Measurements from ENCODE around the gene GLYATL3.

Gene GLYATL3

DNA sequence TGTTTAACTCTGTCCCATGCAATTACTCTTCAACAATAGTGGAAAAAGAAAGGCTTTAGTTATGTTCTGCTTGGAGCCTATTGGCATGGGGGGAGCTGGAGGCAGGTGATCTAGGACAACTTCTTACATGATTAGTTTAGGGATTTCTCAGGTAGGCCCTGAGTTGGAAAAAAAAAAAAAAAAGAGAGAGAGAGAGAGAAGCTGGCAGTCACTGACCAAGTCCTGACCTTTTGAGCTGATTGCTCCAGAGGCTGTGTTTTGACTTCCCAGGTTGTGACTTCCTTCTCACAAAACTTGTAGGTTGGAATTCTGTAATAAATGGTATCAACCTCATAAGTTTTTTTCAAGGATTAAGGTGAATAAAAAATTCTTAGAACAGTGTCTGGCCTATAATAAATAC lies 58.5 kb downstream of the GLYATL3 start:
- H3K4me3 ChIP-seq (replicated peaks in 1 of 2; ENCODE audit: low read depth in 2 of 2, low read length in 2 of 2): no peak overlapping the region
- TF ChIP-seq, protein P1, sequence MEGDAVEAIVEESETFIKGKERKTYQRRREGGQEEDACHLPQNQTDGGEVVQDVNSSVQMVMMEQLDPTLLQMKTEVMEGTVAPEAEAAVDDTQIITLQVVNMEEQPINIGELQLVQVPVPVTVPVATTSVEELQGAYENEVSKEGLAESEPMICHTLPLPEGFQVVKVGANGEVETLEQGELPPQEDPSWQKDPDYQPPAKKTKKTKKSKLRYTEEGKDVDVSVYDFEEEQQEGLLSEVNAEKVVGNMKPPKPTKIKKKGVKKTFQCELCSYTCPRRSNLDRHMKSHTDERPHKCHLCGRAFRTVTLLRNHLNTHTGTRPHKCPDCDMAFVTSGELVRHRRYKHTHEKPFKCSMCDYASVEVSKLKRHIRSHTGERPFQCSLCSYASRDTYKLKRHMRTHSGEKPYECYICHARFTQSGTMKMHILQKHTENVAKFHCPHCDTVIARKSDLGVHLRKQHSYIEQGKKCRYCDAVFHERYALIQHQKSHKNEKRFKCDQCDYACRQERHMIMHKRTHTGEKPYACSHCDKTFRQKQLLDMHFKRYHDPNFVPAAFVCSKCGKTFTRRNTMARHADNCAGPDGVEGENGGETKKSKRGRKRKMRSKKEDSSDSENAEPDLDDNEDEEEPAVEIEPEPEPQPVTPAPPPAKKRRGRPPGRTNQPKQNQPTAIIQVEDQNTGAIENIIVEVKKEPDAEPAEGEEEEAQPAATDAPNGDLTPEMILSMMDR (IDR thresholded peaks at IDR 0.05; ENCODE audit: low read depth, low read length): no peak
- no peak for DNase-seq (ENCODE audit: low read depth in 2 of 2)

DNA sequence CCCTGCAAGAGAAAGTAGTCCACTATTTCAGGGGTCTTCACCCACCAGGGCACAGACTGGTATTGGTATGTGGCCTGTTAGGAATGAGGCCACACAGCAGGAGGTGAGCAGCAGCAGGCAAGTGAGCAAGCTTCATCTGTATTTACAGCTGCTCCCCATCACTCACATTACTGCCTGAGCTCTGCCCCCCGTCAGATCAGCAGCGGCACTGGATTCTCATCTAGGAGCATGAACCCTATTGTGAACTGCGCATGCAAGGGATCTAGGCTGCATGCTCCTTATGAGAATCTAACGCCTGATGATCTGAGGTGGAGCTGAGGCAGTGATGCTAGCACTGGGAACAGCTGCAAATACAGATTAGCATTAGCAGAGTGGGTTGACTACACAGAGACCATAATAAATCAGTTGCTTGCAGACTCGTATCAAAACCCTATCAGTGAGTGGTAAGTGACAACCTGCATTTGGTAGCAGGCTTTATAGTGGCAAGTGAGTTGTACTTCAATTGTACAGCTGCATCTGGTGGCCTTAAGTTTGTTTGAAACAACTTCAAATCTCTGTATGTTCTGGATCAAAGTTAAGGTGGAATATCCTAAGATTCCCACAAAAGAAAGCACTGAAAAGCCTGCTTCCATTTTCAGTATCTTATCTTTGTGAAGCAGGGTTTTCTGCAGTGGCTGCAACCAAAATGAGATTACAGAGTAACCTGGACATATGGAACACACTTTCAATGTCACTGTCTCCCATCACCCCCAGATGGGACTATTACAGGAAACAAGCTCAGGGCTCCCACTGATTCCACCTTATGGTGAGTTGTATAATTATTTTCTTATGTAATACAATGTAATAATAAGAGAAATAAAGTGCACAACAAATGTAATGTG lies 63.5 kb downstream of the GLYATL3 start:
- TF ChIP-seq, protein P1 (IDR thresholded peaks at IDR 0.05; ENCODE audit: low read depth, low read length): no peak
- no peak for DNase-seq (ENCODE audit: low read depth in 2 of 2)
- H3K4me3 ChIP-seq (replicated peaks in 1 of 2; ENCODE audit: low read depth in 2 of 2, low read length in 2 of 2): no peak overlapping the region

DNA sequence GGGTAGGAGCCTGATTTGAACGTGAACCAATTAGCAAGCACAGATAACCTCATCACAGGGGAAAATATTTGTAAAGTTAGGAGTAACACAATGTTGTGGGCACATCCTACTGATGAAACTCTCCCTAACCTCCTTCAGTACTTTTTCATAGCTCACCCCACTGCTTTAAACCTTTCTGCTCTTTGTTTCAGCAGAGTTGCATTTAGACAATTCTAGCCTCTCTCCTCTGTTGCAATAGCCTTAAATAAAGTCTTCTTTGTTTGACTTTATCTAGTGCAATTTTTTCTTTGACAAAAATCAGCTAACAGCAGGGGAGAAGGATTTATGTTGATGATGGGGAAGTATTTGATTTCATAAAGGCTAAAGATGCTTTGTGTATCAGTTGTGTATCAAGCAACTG lies 64.8 kb downstream of the GLYATL3 start:
- DNase-seq (ENCODE audit: low read depth in 2 of 2): no peak
- TF ChIP-seq, protein P1 (IDR thresholded peaks at IDR 0.05; ENCODE audit: low read depth, low read length): no peak
- H3K4me3 ChIP-seq (replicated peaks in 1 of 2; ENCODE audit: low read depth in 2 of 2, low read length in 2 of 2): no peak overlapping the region

DNA sequence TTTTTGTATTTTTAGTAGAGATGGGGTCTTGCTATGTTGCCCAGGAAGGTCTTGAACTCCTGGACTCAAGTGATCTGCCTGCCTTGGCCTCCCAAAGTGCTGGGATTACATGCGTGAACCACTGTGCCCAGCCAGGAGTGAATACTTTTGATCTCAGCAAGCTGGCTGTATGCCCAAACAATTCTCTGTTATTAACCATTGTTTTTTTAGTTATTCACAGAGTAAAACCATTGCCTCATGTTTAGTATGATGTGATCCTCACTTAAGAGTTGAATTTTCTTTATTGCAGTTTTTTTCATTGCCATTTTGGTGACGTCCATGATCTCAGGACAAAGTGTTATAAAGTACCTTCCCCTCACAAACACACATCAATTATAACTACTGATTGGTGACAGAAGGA lies 65.5 kb downstream of the GLYATL3 start:
- DNase-seq (ENCODE audit: low read depth in 2 of 2): peak in 1 of 2 donors; percentile 28
- H3K4me3 ChIP-seq (replicated peaks in 1 of 2; ENCODE audit: low read depth in 2 of 2, low read length in 2 of 2): no peak overlapping the region
- TF ChIP-seq, protein P1 (IDR thresholded peaks at IDR 0.05; ENCODE audit: low read depth, low read length): no peak

DNA sequence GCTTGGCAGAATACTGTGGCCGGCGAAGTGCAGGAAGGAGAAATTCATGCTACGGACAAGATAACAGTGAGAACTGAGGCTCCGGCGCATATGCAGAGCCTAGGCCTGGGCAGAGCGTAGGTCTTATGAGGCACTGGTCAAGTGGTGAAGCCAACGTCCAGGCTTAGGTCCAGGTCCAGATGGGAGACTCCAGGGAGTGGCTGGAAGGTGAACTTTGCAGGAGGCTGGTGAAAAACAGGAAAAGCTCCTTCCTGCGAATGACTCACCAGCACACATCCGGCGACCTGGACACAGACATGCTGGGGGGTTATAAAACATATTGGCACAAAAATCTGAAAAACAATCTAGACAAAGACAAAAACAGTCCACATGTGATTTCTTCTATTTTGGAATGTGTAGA lies 66.1 kb downstream of the GLYATL3 start:
- peak; percentile 56 to 59 for DNase-seq (ENCODE audit: low read depth in 2 of 2)
- H3K4me3 ChIP-seq (replicated peaks in 1 of 2; ENCODE audit: low read depth in 2 of 2, low read length in 2 of 2): no peak overlapping the region
- TF ChIP-seq, protein P1 (IDR thresholded peaks at IDR 0.05; ENCODE audit: low read depth, low read length): no peak

DNA sequence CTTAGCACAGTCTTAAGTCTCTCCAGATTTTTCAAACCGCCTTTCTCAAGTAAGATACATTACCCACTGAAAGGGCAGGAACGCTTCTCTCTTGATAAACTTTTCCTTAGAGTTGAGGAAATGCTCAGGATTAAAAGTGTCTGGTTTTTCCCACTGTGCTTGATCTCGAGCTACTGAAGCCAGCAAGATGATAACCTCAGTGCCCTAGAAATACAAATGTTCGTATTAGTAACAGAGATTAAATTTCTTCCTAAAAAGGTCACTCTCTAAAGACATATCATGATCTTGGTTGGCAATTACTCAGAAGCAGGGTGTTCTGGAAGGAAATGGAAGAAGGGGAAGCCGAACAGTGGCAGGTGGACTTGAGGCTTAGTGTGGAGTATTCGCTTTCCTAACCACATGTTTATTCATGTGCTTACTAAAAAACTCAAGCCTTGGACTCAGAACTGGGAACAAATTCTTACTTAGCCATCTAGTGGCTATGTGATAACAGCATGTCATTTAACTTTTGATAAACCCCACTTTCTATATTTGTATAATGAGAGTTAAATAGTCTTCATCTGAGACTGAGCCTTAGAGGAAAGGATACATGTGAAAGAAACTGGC lies 70.9 kb downstream of the GLYATL3 start:
- TF ChIP-seq, protein P1 (IDR thresholded peaks at IDR 0.05; ENCODE audit: low read depth, low read length): peak; percentile 14
- H3K4me3 ChIP-seq (replicated peaks in 1 of 2; ENCODE audit: low read depth in 2 of 2, low read length in 2 of 2): no peak overlapping the region
- DNase-seq (ENCODE audit: low read depth in 2 of 2): peak; percentile 27 to 40
